K562 (cell line): ENCODE results near the gene UVRAG. TPM values are rescaled to one million over a fixed set of nuclear protein-coding genes. Genes with fewer than 3 reads are reported as not detected.

Source experiments
- BMI1 ChIP-seq: fragments of 150-350 bp; IDR thresholded peaks from 2 replicates; pipeline ENCODE4 v1.6.1; 2014; ENCODE audit warnings: low read length
- C11orf30 ChIP-seq: fragments of 450-650 bp; IDR thresholded peaks from 2 replicates; pipeline ENCODE4 v1.6.1; 2016; ENCODE audit warnings: low read depth, mild to moderate bottlenecking
- ELF1 ChIP-seq: fragments of 200-800 bp; sonication (Bioruptor generic); IDR thresholded peaks from 2 replicates; pipeline ENCODE4 v1.6.1; 2016; ENCODE audit warnings: missing genetic modification characterization, missing compliant biosample characterization
- GTF3C2 ChIP-seq: IDR thresholded peaks from 3 replicates; pipeline ENCODE4 v1.6.1; 2011; ENCODE audit warnings: borderline replicate concordance, mild to moderate bottlenecking, moderate library complexity; ENCODE audit not compliant: insufficient read length; ENCODE audit errors: extremely low read depth
- MCM5 ChIP-seq: fragments of 450-650 bp; IDR thresholded peaks from 2 replicates; pipeline ENCODE4 v1.6.1; 2016; ENCODE audit warnings: low read depth
- MEIS2 ChIP-seq: fragments of 450-650 bp; IDR thresholded peaks from 2 replicates; pipeline ENCODE4 v1.6.1; 2014; ENCODE audit warnings: mild to moderate bottlenecking; ENCODE audit not compliant: partially characterized antibody
- MYC ChIP-seq, 2 experiments: fragments of 250-450 bp in 1 of 2; sonication (Bioruptor Pico) in 1 of 2; IDR thresholded peaks; 2 replicates each; pipeline versions ENCODE4 v1.5.1 to v1.6.1; 2012 to 2021; ENCODE audit warnings: low read depth in 2 of 2, borderline replicate concordance in 1 of 2, improper control_type of control experiment in 1 of 2, low read length in 1 of 2, mild to moderate bottlenecking in 1 of 2, moderate library complexity in 1 of 2
- PBX2 ChIP-seq, 2 experiments: IDR thresholded peaks in 1 of 2; conservative IDR thresholded peaks in 1 of 2; 2 replicates each; pipeline ENCODE4 v1.6.1; 2016; ENCODE audit warnings: low read depth in 2 of 2, mild to moderate bottlenecking in 1 of 2, missing compliant biosample characterization in 1 of 2, missing genetic modification characterization in 1 of 2, moderate library complexity in 1 of 2
- POLR2G ChIP-seq: fragments of 200-400 bp; formaldehyde crosslinking; IDR thresholded peaks from 2 replicates; pipeline ENCODE4 v1.6.1; 2017; ENCODE audit warnings: low read depth, mild to moderate bottlenecking, antibody characterized with exemption, low read length, moderate library complexity
- RBFOX2 ChIP-seq: fragments of 200-400 bp; formaldehyde crosslinking; IDR thresholded peaks from 2 replicates; pipeline ENCODE4 v1.6.1; 2017; ENCODE audit warnings: low read depth, mild to moderate bottlenecking, low read length, moderate library complexity
- RCOR1 ChIP-seq, 2 experiments: IDR thresholded peaks; 2 replicates each; pipeline ENCODE4 v1.6.1; 2012; ENCODE audit warnings: low read depth in 2 of 2, low read length in 2 of 2, borderline replicate concordance in 1 of 2, improper control_type of control experiment in 1 of 2
- TBL1XR1 ChIP-seq, 2 experiments: IDR thresholded peaks; 2 replicates each; pipeline ENCODE4 v1.6.1; 2012; ENCODE audit warnings: improper control_type of control experiment in 2 of 2, low read length in 2 of 2, mild to moderate bottlenecking in 1 of 2
- TCF3 ChIP-seq: sonication (generic); formaldehyde crosslinking; IDR thresholded peaks from 2 replicates; pipeline ENCODE4 v1.4.0; 2020; ENCODE audit warnings: mild to moderate bottlenecking, missing genetic modification reagents
- TRIM28 ChIP-seq: fragments of 450-650 bp; IDR thresholded peaks from 2 replicates; pipeline ENCODE4 v1.6.1; 2017
- ZBTB8A ChIP-seq: fragments of 450-650 bp; IDR thresholded peaks from 2 replicates; pipeline ENCODE4 v1.6.1; 2018; ENCODE audit warnings: mild to moderate bottlenecking, moderate library complexity; ENCODE audit not compliant: partially characterized antibody
- ZNF354B ChIP-seq: fragments of 250-450 bp; sonication (Bioruptor Pico); IDR thresholded peaks from 2 replicates; pipeline ENCODE4 v1.4.0; 2020
- polyA plus RNA-seq, 8 experiments: library from polyadenylated mRNA; depleted of rRNA in 4 of 8; stranded (reverse) in 5 of 8; unstranded in 3 of 8; fragments of >200 nt; fragmentation: Nextera tagmentation in 2 of 8; fragmentation: Illumina TruSeq in 1 of 8; extraction: Ambion mirVana in 2 of 8; extraction: Trizol in 1 of 8; gene quantifications; 2 replicates each; pipeline versions ENCODE4 v1.2.1 to v1.2.3, GENCODE V29; 2011 to 2014; ENCODE audit warnings: inconsistent platforms in 1 of 8, missing spikeins in 1 of 8
- total RNA-seq, 7 experiments: library from RNA; depleted of rRNA in 6 of 7; stranded (reverse); fragments of >200 nt in 6 of 7; fragmentation: Illumina TruSeq in 2 of 7; extraction: Trizol in 2 of 7; gene quantifications; 2 replicates each; pipeline versions ENCODE4 v1.2.1 to v1.2.3, GENCODE V29; 2011 to 2021; ENCODE audit warnings: low replicate concordance in 1 of 7
- TF ChIP-seq, protein P1 (sequence below): fragments of 250-450 bp; sonication (Bioruptor Pico); IDR thresholded peaks from 2 replicates; pipeline ENCODE4 v1.8.0; 2022; ENCODE audit warnings: inconsistent platforms, mild to moderate bottlenecking, moderate library complexity, borderline replicate concordance
- TF ChIP-seq, protein P2 (sequence below), 2 experiments: IDR thresholded peaks; 2 replicates each; pipeline ENCODE4 v1.6.1; 2011; ENCODE audit warnings: borderline replicate concordance in 1 of 2, control low read depth in 1 of 2, low read depth in 1 of 2, low read length in 1 of 2, mild to moderate bottlenecking in 1 of 2, mixed read lengths in 1 of 2, moderate library complexity in 1 of 2; ENCODE audit not compliant: insufficient read depth in 1 of 2, insufficient read length in 1 of 2, poor library complexity in 1 of 2, severe bottlenecking in 1 of 2; ENCODE audit errors: extremely low read depth in 1 of 2

The UVRAG gene
- total and polyA plus RNA-seq, 9 of the 15 experiments (the other 6 are each of a cell fraction or from before 2014, with no cell fraction given): 3.1 to 17.8 (median 12.4) TPM

- TF ChIP-seq PBX2 (CRISPR knock-in tag; IDR thresholded peaks at IDR 0.05; ENCODE audit: low read depth): no peak
- 0 out of 2 replicates have a peak, but pooled peaks have one; percentile 6 for TF ChIP-seq PBX2 (tag; conservative IDR thresholded peaks at IDR 0.05; ENCODE audit: low read depth)
- TF ChIP-seq MYC (IDR thresholded peaks at IDR 0.05; ENCODE audit: low read depth, low read length): peak; percentile 32; the same call in 1 of the 2 replicates
- TF ChIP-seq MYC (CRISPR knock-in tag; IDR thresholded peaks at IDR 0.05; ENCODE audit: borderline replicate concordance, low read depth): no peak
- no peak for TF ChIP-seq C11orf30
- TF ChIP-seq, protein P1, sequence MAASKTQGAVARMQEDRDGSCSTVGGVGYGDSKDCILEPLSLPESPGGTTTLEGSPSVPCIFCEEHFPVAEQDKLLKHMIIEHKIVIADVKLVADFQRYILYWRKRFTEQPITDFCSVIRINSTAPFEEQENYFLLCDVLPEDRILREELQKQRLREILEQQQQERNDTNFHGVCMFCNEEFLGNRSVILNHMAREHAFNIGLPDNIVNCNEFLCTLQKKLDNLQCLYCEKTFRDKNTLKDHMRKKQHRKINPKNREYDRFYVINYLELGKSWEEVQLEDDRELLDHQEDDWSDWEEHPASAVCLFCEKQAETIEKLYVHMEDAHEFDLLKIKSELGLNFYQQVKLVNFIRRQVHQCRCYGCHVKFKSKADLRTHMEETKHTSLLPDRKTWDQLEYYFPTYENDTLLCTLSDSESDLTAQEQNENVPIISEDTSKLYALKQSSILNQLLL (CRISPR knock-in tag): no peak
- TF ChIP-seq POLR2G: 0 out of 2 replicates have a peak, but pooled peaks have one; percentile 15
- no peak for TF ChIP-seq TRIM28
- TF ChIP-seq ZBTB8A: no peak
- no peak for TF ChIP-seq ELF1 (tag)
- no peak for TF ChIP-seq TBL1XR1 (IDR thresholded peaks at IDR 0.05; ENCODE audit: low read length in 2 of 2)
- no peak for TF ChIP-seq MCM5
- TF ChIP-seq ZNF354B (CRISPR knock-in tag): no peak
- TF ChIP-seq BMI1: no peak
- TF ChIP-seq GTF3C2: no peak
- no peak for TF ChIP-seq TCF3 (CRISPR knock-in tag)
- peak in 1 of 2 experiments; percentile 41; a peak in 1 of 4 replicates for TF ChIP-seq RCOR1 (IDR thresholded peaks at IDR 0.05; ENCODE audit: borderline replicate concordance in 1 of 2, low read depth in 2 of 2, low read length in 2 of 2)
- peak; percentile 60 for TF ChIP-seq MEIS2
- TF ChIP-seq, protein P2, sequence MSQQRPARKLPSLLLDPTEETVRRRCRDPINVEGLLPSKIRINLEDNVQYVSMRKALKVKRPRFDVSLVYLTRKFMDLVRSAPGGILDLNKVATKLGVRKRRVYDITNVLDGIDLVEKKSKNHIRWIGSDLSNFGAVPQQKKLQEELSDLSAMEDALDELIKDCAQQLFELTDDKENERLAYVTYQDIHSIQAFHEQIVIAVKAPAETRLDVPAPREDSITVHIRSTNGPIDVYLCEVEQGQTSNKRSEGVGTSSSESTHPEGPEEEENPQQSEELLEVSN (IDR thresholded peaks at IDR 0.05; ENCODE audit: borderline replicate concordance in 1 of 2, extremely low read depth in 1 of 2, insufficient read depth in 1 of 2, insufficient read length in 1 of 2, low read depth in 1 of 2, low read length in 1 of 2, poor library complexity in 1 of 2, severe bottlenecking in 1 of 2): peak in 1 of 2 experiments; percentile 22
- TF ChIP-seq RBFOX2: peak; percentile 37; the same call in 1 of the 2 replicates
These were observed 346.4 kb downstream of the UVRAG start (continued) for GRCh38 chr11:76161261-76161961.
